ENCODE results near the gene KIT. TPM values are rescaled to one million over a fixed set of nuclear protein-coding genes. Genes with fewer than 3 reads are reported as not detected.

KIT gene
- total RNA-seq, 1 donor from 2014 or later = 16.7 TPM

GRCh38 chr4:54695788-54696187, 38.0 kb downstream of the KIT start:
- Histone ChIP-seq H3K9me3 (no peaks in the 10 kb centered on the region), H3K36me3 (no peaks in the 10 kb centered on the region), H3K4me1 (no peaks in the 10 kb centered on the region), H3K27ac (no peak overlapping the region), H3K4me3 (no peak overlapping the region), H3K27me3 (no peaks in the 10 kb centered on the region)
- no peak for DNase-seq (ENCODE audit: extremely low spot score in 2 of 2)
- intact Hi-C loops (cut with DNase I) = no loop called here
- no peak for TF ChIP-seq POLR2A (IDR thresholded peaks at IDR 0.05)
- no peak for TF ChIP-seq CTCF (IDR thresholded peaks at IDR 0.05)
- no peak for TF ChIP-seq POLR2AphosphoS5 (IDR thresholded peaks at IDR 0.05; ENCODE audit: insufficient read depth in 1 of 2, low read depth in 1 of 2)

- no peak for DNase-seq (ENCODE audit: extremely low spot score in 2 of 2)
- intact Hi-C loops (cut with DNase I) = no loop called here
- no peak overlapping the region for H3K27ac ChIP-seq
- no peak overlapping the region for H3K4me3 ChIP-seq
- H3K4me1 ChIP-seq = no peaks in the 10 kb centered on the region
- no peaks in the 10 kb centered on the region for H3K27me3 ChIP-seq
- TF ChIP-seq POLR2AphosphoS5 (IDR thresholded peaks at IDR 0.05; ENCODE audit: insufficient read depth in 1 of 2, low read depth in 1 of 2) (no peak), CTCF (IDR thresholded peaks at IDR 0.05) (no peak), POLR2A (IDR thresholded peaks at IDR 0.05) (no peak)
- no peaks in the 10 kb centered on the region for H3K36me3 ChIP-seq
- no peaks in the 10 kb centered on the region for H3K9me3 ChIP-seq
These were observed 38.9 kb downstream of the KIT start for GRCh38 chr4:54696649-54697048.

- H3K27me3 ChIP-seq = no peaks in the 10 kb centered on the region
- no peaks in the 10 kb centered on the region for H3K9me3 ChIP-seq
- H3K27ac ChIP-seq = no peak overlapping the region
- no peak overlapping the region for H3K4me3 ChIP-seq
- no peak for DNase-seq (ENCODE audit: extremely low spot score in 2 of 2)
- intact Hi-C loops (cut with DNase I) = no loop called here
- TF ChIP-seq CTCF (IDR thresholded peaks at IDR 0.05) (no peak), POLR2AphosphoS5 (IDR thresholded peaks at IDR 0.05; ENCODE audit: insufficient read depth in 1 of 2, low read depth in 1 of 2) (no peak), POLR2A (IDR thresholded peaks at IDR 0.05) (no peak)
- H3K4me1 ChIP-seq = no peaks in the 10 kb centered on the region
- no peaks in the 10 kb centered on the region for H3K36me3 ChIP-seq
These were observed 43.2 kb downstream of the KIT start for GRCh38 chr4:54700986-54701385.

- DNase-seq (ENCODE audit: extremely low spot score in 2 of 2) = no peak
- Histone ChIP-seq H3K27ac (no peak overlapping the region), H3K4me3 (no peak overlapping the region), H3K36me3 (no peaks in the 10 kb centered on the region), H3K27me3 (no peaks in the 10 kb centered on the region), H3K9me3 (no peaks in the 10 kb centered on the region), H3K4me1 (no peaks in the 10 kb centered on the region)
- TF ChIP-seq POLR2AphosphoS5 (IDR thresholded peaks at IDR 0.05; ENCODE audit: insufficient read depth in 1 of 2, low read depth in 1 of 2) = no peak
- TF ChIP-seq POLR2A (IDR thresholded peaks at IDR 0.05) = no peak
- no peak for TF ChIP-seq CTCF (IDR thresholded peaks at IDR 0.05)
- intact Hi-C loops (cut with DNase I) = no loop called here
These were observed 45.4 kb downstream of the KIT start for GRCh38 chr4:54703182-54703581.

- Histone ChIP-seq H3K27me3 (no peaks in the 10 kb centered on the region), H3K9me3 (no peaks in the 10 kb centered on the region), H3K27ac (no peak overlapping the region), H3K36me3 (no peaks in the 10 kb centered on the region), H3K4me3 (no peak overlapping the region), H3K4me1 (no peaks in the 10 kb centered on the region)
- no peak for DNase-seq (ENCODE audit: extremely low spot score in 2 of 2)
- no peak for TF ChIP-seq POLR2A (IDR thresholded peaks at IDR 0.05)
- TF ChIP-seq POLR2AphosphoS5 (IDR thresholded peaks at IDR 0.05; ENCODE audit: insufficient read depth in 1 of 2, low read depth in 1 of 2) = no peak
- TF ChIP-seq CTCF (IDR thresholded peaks at IDR 0.05) = no peak
- intact Hi-C loops (cut with DNase I) = no loop called here
These were observed 49.6 kb downstream of the KIT start for GRCh38 chr4:54707406-54707805.

Measured in vagina (tissue), 2 donors.